ENCODE results near the gene ZNF354C.

Gene ZNF354C

GRCh38 chr5:179113945-179114641, 53.9 kb downstream of the ZNF354C start:
- DNase-seq (ENCODE audit: low read depth in 1 of 2, low spot score in 1 of 2), result no peak

GRCh38 chr5:179114756-179115155, 54.6 kb downstream of the ZNF354C start:
- no peak for DNase-seq (ENCODE audit: low read depth in 1 of 2, low spot score in 1 of 2)

DNA sequence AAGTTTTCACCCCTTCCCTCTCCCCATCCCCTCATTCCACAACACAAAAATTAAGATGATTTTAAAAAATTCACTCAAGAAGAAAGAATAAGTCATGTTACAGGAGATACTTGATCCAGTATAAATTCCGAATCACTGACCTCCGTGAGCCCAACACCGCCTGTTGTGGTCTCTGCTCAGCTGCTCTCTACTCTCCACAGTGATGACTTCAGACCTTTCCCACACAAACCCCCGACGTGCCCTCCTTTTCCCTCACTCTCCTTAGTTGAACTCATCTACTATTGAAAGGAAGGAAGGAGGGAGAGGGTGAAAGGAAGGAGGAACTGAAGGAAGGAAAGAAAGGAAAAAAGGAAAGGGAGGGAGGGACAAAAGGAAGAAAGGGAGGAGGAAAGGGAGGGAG, 55.1 kb downstream of the ZNF354C start:
- DNase-seq (ENCODE audit: low read depth in 1 of 2, low spot score in 1 of 2), result no peak

- DNase-seq (ENCODE audit: low read depth in 1 of 2, low spot score in 1 of 2), result no peak
Observed at GRCh38 chr5:179115845-179116524, 55.8 kb downstream of the ZNF354C start.

- no peak for DNase-seq (ENCODE audit: low read depth in 1 of 2, low spot score in 1 of 2)
Observed at GRCh38 chr5:179118338-179118737, 58.2 kb downstream of the ZNF354C start.

DNA sequence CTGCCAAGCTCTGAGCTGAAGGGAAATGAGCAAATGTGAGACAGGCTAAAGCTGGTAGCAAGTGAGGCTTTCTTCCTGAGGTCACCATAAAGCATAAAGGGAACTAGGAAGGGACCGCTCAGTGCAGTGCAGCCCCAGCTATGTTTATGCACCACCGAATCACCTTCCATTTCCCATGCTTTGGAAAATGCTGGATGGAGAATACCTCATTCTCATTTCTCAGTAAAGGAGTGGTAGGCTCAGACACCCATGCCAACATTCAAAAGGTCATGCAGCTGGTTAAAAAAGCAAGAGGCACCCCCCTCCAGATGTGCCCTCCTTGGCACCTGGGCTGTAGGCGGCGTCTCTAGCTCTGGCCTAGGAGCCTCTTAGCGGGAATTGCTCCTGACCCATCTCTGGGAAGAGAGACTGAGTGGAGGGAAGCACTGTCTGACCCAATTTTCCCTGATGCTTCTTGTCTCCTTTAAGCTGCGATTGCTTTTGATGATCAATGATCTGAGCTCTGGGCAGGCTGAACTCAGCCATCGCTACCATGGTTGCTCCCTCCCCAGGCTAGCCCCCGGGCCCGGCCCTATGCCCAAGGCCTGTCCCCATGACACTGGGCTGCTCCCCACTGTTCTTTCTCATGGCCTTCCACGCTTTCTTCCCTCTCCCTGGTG, 58.7 kb downstream of the ZNF354C start:
- DNase-seq (ENCODE audit: low read depth in 1 of 2, low spot score in 1 of 2), result no peak

GRCh38 chr5:179119415-179120170, 59.4 kb downstream of the ZNF354C start:
- DNase-seq (ENCODE audit: low read depth in 1 of 2, low spot score in 1 of 2), result no peak

DNA sequence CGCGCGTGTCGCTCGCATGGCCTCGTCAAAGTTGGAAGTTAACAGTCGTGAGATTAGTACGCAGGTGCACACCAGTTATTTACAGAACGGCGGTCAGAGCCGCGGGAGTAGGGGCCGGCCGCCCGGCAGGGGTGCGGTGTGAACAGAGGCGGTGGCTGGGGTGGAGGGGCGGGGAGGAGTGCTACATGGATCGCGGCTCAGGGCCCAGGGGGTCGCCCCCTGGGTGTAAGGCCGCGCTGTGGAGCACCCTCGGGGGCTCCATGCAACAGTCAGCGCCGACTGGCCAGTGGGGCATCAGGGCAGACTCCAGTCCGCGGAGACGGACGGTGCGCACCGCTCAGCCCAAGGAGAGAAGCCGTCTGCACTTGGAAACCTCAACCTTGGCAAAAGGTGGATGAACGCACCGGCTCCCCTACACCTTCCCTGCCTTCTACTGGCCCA, 60.3 kb downstream of the ZNF354C start:
- DNase-seq (ENCODE audit: low read depth in 1 of 2, low spot score in 1 of 2), result no peak

DNA sequence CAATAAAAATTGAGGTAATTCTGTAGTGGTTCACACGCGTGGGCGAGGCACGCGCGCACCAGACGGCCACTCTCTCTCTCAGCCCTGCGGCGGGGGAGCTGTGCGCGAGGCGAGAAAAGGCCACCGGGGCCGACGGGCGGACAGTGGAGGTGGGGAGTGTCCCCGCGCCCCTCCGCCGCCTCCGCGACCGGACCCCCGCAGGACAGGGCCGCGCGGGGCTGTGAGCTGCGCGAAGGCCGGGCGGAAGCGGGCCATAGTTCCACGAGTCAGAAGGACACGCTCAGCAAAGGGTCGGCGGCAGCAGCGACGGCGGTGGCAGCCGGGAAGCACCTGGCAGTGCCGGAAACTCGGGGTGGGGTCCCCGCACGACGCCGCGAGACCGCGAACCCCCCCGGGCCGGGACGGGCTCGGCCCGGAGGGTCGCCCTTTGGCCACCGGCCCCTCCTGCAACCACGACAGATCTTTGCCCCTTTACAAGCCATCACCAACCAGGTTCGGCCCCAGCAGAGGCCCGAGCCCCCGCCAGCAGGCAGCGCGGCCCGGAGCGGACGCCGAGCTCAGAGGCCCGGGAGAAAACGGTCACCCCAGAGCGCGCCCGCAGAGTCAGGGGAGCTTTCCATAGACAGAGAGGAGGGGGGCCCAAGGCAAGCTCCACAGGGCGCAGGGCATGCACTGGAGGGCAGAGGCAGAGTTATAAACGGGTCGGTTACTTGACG, 60.9 kb downstream of the ZNF354C start:
- DNase-seq (ENCODE audit: low read depth in 1 of 2, low spot score in 1 of 2), result no peak

DNA sequence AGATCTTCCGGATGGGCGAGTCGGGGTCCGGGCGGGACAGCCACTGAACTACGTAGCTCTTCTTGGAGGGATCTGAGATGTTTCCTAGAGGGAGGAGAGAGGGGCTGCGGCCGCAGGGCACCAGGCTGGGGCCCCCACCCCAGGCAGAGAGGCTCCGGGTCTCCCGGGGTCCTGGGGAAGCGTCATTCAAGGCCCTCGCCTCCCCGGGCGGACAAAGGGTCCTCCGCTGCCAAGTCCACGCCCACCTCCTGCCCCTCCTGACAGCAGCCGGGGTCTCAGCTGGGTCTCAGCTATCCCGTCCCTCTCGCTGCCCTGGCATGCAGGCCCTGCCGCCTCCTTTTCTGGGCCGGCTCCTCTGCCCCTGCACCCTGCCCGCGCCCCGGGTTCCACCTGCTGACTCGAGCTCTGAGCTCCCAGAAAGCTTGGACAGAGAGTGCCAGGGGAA, 61.5 kb downstream of the ZNF354C start:
- no peak for DNase-seq (ENCODE audit: low read depth in 1 of 2, low spot score in 1 of 2)

DNA sequence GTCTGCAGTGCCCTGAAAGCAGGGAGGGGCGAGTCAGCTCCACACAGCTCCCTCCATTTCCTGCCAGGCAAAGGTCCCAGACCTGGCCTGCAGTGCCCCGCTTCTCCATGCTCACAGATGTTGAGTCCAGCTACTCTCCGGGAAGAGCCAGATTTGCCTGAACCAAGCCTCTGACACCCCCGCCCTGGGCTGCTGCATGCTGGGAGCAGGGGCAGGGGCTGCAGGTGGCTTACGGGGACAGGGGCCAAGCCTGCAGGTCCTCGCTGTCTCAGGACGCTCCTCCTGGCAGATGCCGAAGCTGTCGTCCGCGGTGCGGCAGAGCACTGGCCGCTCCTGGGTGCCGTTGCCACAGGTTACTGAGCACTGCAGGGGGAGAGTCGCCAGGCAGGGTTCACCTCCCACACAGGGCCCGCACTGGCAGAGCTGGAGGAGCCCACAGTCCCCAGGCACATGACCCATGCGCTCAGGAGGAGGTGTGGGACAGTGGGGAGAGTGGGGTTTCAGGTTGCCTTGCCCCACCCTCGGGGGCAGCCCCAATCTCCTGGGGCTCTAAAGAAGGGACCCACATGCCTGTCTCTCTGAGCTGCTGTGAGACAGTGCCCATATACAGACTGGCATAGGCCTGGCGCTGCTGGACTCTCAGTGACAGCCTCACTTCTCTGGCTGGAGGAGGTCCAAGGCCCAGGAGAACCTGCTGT, 62.4 kb downstream of the ZNF354C start:
- DNase-seq (ENCODE audit: low read depth in 1 of 2, low spot score in 1 of 2), result no peak

DNA sequence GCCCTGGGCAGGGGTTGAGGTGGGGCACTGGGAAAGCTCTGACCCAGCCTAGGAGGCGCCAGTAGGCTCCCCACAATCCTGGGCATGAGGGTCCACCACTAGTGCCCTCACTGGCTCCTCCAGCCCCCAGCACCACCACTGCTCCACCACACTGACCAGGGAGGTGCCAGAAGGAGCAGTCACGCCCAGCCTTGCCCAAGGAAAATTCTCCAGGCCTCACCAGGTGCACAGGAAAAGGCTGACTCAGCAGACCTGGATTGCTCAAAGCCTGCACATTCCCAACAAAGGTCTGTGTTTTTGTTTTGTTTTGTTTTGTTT, 62.9 kb downstream of the ZNF354C start:
- DNase-seq (ENCODE audit: low read depth in 1 of 2, low spot score in 1 of 2), result no peak

DNA sequence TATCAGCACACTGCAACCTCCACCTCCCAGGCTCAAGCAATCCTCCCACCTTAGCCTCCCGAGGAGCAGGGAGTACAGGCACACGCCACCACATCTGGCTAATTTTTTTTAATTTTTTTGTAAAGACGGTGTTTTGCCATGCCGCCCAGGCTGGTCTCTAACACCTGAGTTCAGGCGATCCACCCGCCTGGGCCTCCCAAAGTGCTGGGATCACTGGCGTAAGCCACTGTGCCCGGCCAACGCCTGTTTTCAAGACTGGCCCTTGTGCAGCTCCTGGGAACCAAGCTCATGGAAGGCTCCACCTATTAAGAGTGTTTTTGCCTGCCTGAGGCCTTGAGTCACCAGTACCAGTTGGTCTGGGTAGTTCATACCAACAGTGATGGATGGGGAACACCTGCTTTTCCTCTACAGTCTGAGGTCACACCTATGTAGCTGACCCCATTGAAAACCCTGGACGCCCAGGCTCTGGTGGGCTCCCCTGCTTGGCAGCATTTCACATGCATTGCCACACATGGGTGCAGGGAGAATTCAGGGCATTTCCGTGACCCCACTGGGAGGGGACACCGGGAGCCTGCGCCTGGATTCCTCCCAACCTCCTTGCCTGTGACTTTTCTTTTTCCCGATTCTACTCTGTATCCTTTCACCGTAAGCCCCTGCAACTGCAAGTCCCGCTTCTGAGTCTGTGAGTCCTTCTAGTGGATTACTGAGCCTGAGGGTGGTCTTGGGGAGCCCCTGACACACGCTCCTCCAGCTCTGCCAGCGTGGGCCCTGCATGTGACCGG, 63.5 kb downstream of the ZNF354C start:
- no peak for DNase-seq (ENCODE audit: low read depth in 1 of 2, low spot score in 1 of 2)

DNA sequence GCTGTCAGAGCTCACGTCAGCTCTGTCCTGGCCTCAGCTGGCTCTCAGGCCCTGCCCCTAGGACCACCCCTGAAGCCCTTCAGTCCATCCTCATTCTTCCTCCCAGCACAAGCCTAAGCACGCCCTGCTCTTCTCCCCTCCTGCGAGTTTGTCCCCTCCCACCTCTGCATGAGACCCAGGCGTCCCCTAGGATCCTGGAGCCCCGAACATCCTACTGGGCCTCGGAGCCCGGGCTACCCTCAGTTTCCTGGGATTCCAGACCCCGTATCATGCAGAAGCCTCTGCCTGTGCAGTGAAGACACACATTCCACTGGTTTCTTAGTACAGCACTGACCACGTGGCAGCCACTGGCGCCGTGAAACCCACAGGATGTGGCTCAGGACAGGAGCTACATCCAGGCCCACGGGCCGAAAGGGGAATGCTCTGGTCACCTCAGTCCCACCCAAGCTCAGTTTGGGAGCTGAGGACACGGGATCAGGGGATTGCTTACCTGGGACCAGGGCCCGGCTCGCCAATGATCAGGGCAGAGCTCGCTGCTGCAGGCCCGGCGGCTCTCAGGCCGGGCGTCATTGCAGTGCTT, 64.2 kb downstream of the ZNF354C start:
- no peak for DNase-seq (ENCODE audit: low read depth in 1 of 2, low spot score in 1 of 2)

DNA sequence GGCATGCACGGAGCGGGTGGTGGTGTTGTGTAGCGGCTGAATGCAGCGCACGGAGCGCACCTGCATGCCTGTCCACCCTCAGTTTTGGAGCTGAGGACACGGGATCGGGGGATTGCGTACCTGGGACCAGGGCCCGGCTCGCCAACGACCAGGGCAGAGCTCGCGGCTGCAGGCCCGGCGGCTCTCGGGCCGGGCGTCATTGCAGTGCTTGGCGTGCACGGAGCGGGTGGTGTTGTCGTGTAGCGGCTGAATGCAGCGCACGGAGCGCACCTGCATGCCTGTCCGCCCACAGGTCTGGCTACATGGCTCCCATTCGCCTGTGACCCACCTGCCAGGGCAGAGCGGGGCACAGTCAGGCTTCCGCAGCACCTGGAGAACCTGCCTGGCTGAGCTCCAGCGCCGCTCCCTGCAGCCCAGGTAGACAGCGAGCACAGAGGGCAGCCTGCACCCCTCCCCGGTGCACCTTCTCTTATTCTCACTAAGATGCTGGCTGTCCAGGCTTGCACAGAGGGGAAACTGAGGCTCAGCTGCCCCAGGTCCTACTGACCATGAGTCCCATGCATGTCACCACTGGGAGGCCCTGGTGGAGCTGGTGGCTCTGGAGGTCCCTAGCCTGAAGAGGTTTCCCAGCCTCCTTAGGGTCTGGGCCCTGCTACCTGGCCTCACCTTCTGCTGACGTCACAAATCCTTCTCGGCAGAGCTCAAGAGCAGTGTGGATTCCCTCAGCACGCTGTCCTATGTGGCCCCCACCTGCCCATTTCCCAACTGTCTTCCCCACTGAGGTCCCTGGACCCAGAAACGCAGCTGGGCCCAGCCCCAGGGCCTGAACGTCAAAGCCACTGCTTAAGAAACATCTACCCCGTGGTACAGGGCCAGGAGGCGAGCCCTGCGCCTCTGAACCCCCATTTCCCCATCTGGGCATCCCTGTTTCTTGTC, 64.9 kb downstream of the ZNF354C start:
- DNase-seq (ENCODE audit: low read depth in 1 of 2, low spot score in 1 of 2), result no peak

GRCh38 chr5:179125789-179126505, 65.8 kb downstream of the ZNF354C start:
- no peak for DNase-seq (ENCODE audit: low read depth in 1 of 2, low spot score in 1 of 2)

DNA sequence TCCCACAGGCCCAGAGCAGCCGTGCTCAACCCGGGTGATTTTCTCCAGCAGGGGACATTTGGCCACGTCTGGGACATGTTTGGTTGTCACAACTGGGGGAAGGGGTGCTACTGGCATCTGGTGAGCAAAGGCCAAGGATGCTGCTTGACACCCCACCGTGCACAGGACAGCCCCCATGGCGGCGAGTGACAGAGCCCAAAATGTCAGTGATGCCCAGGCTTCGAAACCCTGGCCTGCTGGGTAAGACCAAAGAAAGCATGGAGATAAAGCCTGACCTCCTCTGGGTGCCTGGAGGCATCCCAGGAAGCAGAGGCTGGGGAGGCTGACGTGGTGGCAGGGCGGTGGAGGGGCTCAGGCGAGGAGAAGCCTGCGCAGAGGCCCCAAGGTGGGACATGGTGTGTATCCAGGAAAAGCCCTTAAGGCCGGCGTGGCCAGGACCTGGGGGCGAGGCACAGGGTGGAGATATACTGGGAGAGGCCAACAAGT, 66.4 kb downstream of the ZNF354C start:
- no peak for DNase-seq (ENCODE audit: low read depth in 1 of 2, low spot score in 1 of 2)

All from stimulated activated CD4-positive, alpha-beta T cell treated with anti-CD3 and anti-CD28 coated beads, Interleukin-15, amount 100 ng/mL, for 1 hour (primary cell).